Effector memory CD8-positive, alpha-beta T cell (primary cell): Measurements from ENCODE around the gene PARD6G.

Source experiments
- ATAC-seq: fragments of 150-1000 bp; cut with Tn5 transposase; replicated peaks from 2 replicates; pipeline ENCODE4 v1.10.0; 2021; ENCODE audit warnings: mild to moderate bottlenecking, moderate library complexity
- DNase-seq, 3 experiments: peaks; one replicate each; pipeline ENCODE4 v3.0.0; 2021
- H3K27ac Mint-ChIP-seq, 2 donors: one replicate each; pipeline ENCODE4 v1.8.0; 2022; ENCODE audit warnings: mild to moderate bottlenecking in 2 of 2, mixed read lengths in 2 of 2, moderate library complexity in 2 of 2
- H3K27me3 Mint-ChIP-seq, 2 donors: one replicate each; pipeline ENCODE4 v1.8.0; 2022; ENCODE audit warnings: mixed read lengths in 2 of 2
- H3K36me3 Mint-ChIP-seq: one replicate; pipeline ENCODE4 v1.8.0; 2022; ENCODE audit warnings: mild to moderate bottlenecking, moderate library complexity, mixed read lengths; ENCODE audit not compliant: insufficient read depth
- H3K4me1 Mint-ChIP-seq, 2 donors: one replicate each; pipeline ENCODE4 v1.8.0; 2022; ENCODE audit warnings: low read depth in 2 of 2, mixed read lengths in 2 of 2
- H3K4me3 Mint-ChIP-seq, 2 donors: one replicate each; pipeline ENCODE4 v1.8.0; 2022; ENCODE audit warnings: mild to moderate bottlenecking in 2 of 2, mixed read lengths in 2 of 2, moderate library complexity in 2 of 2
- H3K9me3 Mint-ChIP-seq, 2 donors: one replicate each; pipeline ENCODE4 v1.8.0; 2022; ENCODE audit warnings: mixed read lengths in 2 of 2

The PARD6G gene

DNA sequence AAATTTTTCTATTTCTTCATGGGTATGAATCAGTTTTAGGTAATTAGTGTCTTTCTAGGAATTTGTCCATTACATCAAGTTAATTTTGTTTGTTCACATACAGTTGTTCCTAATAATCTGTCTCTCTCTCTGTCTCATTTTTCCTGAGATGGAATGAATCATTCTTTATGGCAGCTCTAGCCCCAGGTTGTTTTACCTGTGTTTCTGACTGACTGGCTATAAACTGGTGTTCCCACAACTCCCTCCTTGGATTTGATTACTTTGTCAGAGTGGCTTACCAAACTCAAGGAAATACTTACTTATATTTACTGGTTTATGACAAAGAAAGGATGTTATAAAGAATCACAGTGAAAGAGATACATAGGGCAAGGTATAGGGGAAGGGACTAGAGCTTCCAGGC lies 123.2 kb downstream of the PARD6G start:
- Mint-ChIP-seq H3K27me3 (no peaks in the 10 kb centered on the region), H3K4me1 (peaks cover 14 to 34% of the 10 kb centered on the region in 2 donors), H3K9me3 (no peaks in the 10 kb centered on the region), H3K27ac (no peak overlapping the region), H3K36me3 (peaks cover 18% of the 10 kb centered on the region), H3K4me3 (no peak overlapping the region)
- ATAC-seq (no peak), DNase-seq (no peak)

DNA sequence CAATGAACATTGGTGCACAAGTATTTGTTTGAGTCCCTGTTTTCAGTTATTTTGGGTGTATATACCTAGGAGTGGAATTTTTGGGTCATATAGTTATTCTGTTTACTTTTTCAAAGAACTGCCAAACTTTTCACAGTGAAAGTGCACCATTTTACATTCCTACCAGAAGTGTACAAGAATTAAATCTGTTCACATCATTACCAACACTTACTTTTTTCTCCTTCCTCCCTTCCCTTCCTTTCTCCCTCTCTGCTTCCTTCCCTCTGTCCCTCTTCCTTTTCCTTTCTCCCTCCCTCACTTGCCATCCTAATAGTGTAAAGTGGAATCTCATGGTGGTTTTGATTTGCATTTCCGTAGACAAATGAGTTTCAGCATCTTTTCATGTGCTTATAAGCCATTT lies 126.4 kb downstream of the PARD6G start:
- H3K4me3 Mint-ChIP-seq, result no peak overlapping the region
- H3K36me3 Mint-ChIP-seq, result peaks cover 35% of the 10 kb centered on the region
- H3K4me1 Mint-ChIP-seq, result peaks cover 4 to 26% of the 10 kb centered on the region in 2 donors
- H3K27ac Mint-ChIP-seq, result no peak overlapping the region
- H3K27me3 Mint-ChIP-seq, result no peaks in the 10 kb centered on the region
- no peak for ATAC-seq
- no peaks in the 10 kb centered on the region for H3K9me3 Mint-ChIP-seq
- no peak for DNase-seq

DNA sequence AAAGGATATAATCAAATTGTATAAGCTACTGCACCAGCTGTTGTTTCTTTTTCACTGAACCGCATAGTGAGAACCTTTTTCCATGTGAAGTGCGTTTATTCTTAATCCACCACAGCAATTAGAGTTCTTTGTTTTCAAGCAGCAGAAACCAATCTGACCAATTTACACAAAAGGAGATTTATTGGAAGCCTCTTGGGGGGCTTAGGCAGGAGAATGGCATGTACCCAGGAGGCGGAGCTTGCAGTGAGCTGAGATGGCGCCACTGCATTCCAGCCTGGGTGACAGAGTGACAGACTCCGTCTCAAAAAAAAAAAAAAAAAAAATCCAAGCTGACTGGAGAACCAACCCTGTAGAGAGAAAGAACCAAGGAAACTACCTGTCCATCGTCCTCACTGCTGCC lies 128.2 kb downstream of the PARD6G start:
- no peak overlapping the region for H3K4me3 Mint-ChIP-seq
- peaks cover 8 to 42% of the 10 kb centered on the region in 2 donors for H3K4me1 Mint-ChIP-seq
- ATAC-seq (no peak), DNase-seq (no peak)
- H3K36me3 Mint-ChIP-seq, result peaks cover 35% of the 10 kb centered on the region
- H3K27me3 Mint-ChIP-seq, result no peaks in the 10 kb centered on the region
- peak overlapping the region in 1 of 2 donors; percentile 10 for H3K27ac Mint-ChIP-seq
- no peaks in the 10 kb centered on the region for H3K9me3 Mint-ChIP-seq

DNA sequence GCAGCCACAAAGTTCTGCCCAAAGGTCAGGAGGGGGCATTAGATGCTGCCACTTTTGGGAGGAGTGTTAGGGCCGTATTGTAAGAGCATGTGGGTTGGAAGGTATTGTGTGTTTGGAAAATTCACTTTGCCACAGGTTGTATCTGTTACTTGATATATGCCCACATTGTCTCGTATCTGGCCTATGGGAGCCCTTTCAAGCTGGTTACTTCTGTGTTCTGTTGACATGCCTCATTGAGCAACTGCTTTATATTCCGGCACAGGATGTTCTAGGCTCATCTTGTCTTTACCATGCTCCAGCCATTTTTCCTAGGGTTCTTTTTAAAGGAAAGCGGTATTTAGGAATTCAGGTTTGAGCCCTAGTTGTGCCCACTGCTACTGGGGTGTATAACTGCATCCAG lies 132.3 kb downstream of the PARD6G start:
- Mint-ChIP-seq H3K9me3 (no peaks in the 10 kb centered on the region), H3K4me3 (no peak overlapping the region), H3K27ac (no peak overlapping the region), H3K36me3 (peaks cover 31% of the 10 kb centered on the region), H3K27me3 (no peaks in the 10 kb centered on the region), H3K4me1 (peaks cover 15 to 44% of the 10 kb centered on the region in 2 donors)
- ATAC-seq (no peak), DNase-seq (no peak)

DNA sequence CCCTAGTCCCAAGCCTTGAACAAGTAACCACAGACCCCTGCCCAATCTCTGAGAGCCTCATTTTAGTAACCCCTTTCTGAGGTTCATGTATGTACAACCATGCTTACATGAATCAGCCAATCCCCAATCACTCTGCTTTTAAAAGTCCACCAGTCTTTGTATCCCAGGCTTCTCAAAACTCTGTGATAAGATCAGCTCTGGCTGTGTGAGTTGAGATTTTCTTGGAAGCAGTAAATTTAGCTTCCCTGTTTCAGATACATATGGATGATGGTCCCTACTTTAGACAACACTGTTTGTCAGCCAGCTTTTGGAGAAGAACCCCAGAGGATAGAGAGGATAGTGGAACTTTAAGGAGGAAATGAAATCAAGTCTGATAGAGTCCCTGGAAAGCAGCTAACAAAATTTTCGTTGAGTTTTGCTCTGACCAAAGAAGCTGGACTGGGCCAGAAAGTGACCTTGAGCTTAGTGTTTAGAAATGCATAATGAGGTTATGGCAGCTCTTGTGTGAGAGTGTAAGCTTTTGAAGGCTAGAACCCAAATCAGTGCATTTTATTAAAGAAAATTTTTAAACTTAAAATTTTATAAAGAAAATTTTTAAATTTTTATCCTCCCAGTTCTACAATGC lies 134.6 kb downstream of the PARD6G start:
- no peak for DNase-seq
- peaks cover 28% of the 10 kb centered on the region for H3K36me3 Mint-ChIP-seq
- no peak overlapping the region for H3K4me3 Mint-ChIP-seq
- no peak for ATAC-seq
- H3K27me3 Mint-ChIP-seq, result no peaks in the 10 kb centered on the region
- H3K9me3 Mint-ChIP-seq, result no peaks in the 10 kb centered on the region
- no peak overlapping the region for H3K27ac Mint-ChIP-seq
- H3K4me1 Mint-ChIP-seq, result peaks cover 18 to 49% of the 10 kb centered on the region in 2 donors

DNA sequence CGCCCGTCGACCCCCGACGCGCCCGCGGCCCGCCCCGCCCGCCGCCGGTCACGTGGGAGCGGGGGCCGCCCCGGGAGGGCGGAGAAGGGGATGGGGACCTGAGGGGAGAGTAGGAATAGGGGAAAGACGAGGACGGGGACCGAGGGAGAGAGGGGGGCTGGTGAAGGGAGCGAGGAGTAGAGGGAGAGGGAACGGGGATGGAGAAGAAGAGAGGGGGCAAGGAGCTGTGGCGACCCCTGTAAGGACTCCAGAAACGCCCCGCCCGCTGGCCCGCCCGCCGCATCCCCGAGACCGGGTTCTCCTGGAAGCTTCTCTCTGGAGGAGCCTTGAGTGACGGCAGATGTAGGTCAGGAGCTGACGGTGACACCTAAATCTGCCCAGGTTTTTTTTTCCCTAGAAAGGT lies 137.6 kb downstream of the PARD6G start:
- peak in 1 of 3 experiments; percentile 34 for DNase-seq
- Mint-ChIP-seq H3K9me3 (no peaks in the 10 kb centered on the region), H3K27ac (peak overlapping the region; percentile 93 to 97), H3K36me3 (peaks cover 25% of the 10 kb centered on the region), H3K27me3 (no peaks in the 10 kb centered on the region), H3K4me3 (peak overlapping the region; percentile 53 to 83), H3K4me1 (peaks cover 22 to 32% of the 10 kb centered on the region in 2 donors)
- no peak for ATAC-seq

DNA sequence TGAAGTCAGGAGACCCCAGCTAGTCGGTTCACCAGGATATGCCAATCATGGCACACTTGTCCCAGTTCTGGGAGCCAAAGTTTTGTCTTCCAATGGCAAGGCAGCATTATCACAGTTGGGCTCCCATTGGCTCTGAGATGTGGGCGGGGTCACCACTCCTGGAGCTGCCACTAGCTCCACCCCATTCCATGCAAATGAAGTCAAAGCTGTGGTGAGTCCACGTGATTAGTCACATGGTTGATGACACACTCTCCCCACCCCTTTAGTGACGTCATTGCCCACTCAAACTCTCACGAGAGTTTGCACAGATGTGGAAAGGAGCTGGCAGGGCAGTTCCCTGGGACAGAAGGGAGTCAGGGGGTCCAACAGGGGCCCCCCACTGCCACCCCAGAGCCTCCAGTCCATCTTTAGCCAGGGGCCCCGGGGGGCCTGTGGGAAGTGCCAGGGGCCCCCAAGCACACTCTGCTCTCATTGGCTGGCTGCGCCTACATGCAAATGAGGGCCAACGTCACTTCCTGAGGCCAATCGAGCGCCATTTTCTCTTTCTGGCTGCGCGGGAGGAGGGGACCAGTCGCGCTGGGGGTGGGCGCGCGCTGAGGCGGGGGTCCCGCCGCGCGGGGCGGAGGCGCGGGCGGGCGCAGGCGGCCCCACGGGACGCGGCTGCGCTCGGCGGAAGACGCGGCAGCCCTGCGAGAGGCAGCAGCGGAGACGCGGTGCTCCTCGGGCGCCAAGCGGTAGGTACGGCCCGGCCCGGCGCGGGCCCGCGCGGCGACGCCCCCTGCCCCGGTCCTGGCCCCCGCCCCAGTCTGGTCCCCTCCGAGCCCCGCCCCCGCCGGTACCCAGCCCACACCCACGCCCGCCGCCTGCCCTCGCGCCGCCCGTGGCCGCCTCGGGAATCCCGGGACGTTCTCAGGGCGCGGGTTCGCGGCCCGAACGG lies 138.3 kb downstream of the PARD6G start, which contains the start of gene ADNP2:
TSS of gene ADNP2 (plus strand) at position 524 of the 937 bp plus-strand sequence. CDS start 8,281 bp downstream, outside the sequence.
- Mint-ChIP-seq H3K36me3 (peaks cover 25% of the 10 kb centered on the region), H3K27ac (peak within 1 kb of the TSS; percentile 93 to 97), H3K4me3 (peak within 1 kb of the TSS; percentile 71 to 83), H3K4me1 (peaks cover 20 to 27% of the 10 kb centered on the region in 2 donors), H3K27me3 (no peaks in the 10 kb centered on the region), H3K9me3 (no peaks in the 10 kb centered on the region)
- ATAC-seq (peak; percentile 79), DNase-seq (peak; percentile 85 to 90 (median 85))

DNA sequence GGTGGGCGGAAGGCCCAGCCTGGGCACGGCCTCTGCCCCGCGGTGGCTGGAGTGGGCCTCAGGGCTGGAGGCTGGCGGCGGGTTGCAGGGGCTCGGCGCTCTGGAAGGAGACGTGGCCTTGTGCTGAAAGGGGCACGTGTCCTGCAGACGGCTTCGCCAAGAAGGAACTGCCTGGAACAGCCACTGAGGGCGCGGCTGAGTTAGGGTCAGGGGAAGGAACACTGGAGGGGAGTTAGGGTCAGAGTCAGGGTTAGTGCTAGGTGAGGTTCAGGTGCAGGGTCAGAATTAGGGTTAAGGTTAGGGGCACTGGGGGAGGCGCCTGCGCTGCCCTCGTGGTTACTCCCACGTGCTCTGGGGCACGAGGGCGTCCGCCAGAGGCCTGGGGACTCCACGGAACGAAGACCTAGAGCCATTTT lies 139.2 kb downstream of the PARD6G start:
- Mint-ChIP-seq H3K27ac (peak overlapping the region; percentile 93 to 97), H3K4me3 (peak overlapping the region; percentile 71 to 77), H3K4me1 (peaks cover 18 to 20% of the 10 kb centered on the region in 2 donors), H3K36me3 (peaks cover 25% of the 10 kb centered on the region), H3K9me3 (no peaks in the 10 kb centered on the region), H3K27me3 (no peaks in the 10 kb centered on the region)
- peak; percentile 7 to 16 (median 14) for DNase-seq
- ATAC-seq, result no peak

DNA sequence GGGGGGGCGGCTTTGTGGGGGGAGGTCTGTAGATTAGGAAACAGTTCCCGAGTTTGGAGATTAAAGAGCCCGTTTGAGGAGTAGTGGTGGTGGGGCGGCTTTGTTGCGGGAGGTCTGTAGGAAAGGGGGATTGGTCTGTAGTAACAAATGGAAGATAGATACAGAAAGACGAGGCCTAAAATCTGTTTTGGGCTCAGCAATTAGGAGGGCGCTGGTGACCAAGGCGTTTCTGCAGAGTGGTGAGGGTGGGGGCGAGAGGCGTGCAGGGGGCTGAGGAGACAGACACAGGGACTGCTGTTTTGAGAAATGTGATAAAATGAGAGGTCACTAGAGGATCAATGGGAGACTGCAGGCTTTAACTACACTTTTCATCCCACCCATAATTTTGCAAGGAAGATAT lies 139.9 kb downstream of the PARD6G start:
- DNase-seq (no peak), ATAC-seq (no peak)
- H3K36me3 Mint-ChIP-seq, result peaks cover 25% of the 10 kb centered on the region
- no peak overlapping the region for H3K4me3 Mint-ChIP-seq
- peak overlapping the region; percentile 18 to 93 for H3K27ac Mint-ChIP-seq
- H3K4me1 Mint-ChIP-seq, result peaks cover 16 to 20% of the 10 kb centered on the region in 2 donors
- H3K27me3 Mint-ChIP-seq, result no peaks in the 10 kb centered on the region
- H3K9me3 Mint-ChIP-seq, result no peaks in the 10 kb centered on the region
